ENCODE results near the gene YEATS2. TPM values are rescaled to one million over a fixed set of nuclear protein-coding genes. Genes with fewer than 3 reads are reported as not detected.

The YEATS2 gene
- total RNA-seq, 2 donors from 2014 or later, result 9.2 to 12.6 TPM

- Histone ChIP-seq H3K27ac (peak overlapping the region in 1 of 2 donors; percentile 67), H3K4me1 (no peaks in the 10 kb centered on the region), H3K9me3 (no peaks in the 10 kb centered on the region), H3K27me3 (no peaks in the 10 kb centered on the region), H3K4me3 (no peak overlapping the region), H3K36me3 (peaks cover 44% of the 10 kb centered on the region)
- DNase-seq (ENCODE audit: low spot score), result no peak
- no peak for TF ChIP-seq CTCF (IDR thresholded peaks at IDR 0.05)
Observed at GRCh38 chr3:183794452-183794851, 96.9 kb downstream of the YEATS2 start.

- Histone ChIP-seq H3K27ac (no peak overlapping the region), H3K4me3 (no peak overlapping the region), H3K36me3 (peaks cover 42% of the 10 kb centered on the region), H3K4me1 (peaks cover 0 to 11% of the 10 kb centered on the region in 2 donors), H3K27me3 (no peaks in the 10 kb centered on the region), H3K9me3 (no peaks in the 10 kb centered on the region)
- no peak for DNase-seq (ENCODE audit: low spot score)
- no peak for TF ChIP-seq CTCF (IDR thresholded peaks at IDR 0.05)
Observed at GRCh38 chr3:183796372-183796771, 98.8 kb downstream of the YEATS2 start.

GRCh38 chr3:183797996-183798395 lies 100.4 kb downstream of the YEATS2 start:
- H3K9me3 ChIP-seq, result no peaks in the 10 kb centered on the region
- peak overlapping the region; percentile 29 to 32 for H3K27ac ChIP-seq
- TF ChIP-seq CTCF (IDR thresholded peaks at IDR 0.05), result no peak
- H3K27me3 ChIP-seq, result no peaks in the 10 kb centered on the region
- H3K36me3 ChIP-seq, result peaks cover 49% of the 10 kb centered on the region
- peaks cover 0 to 11% of the 10 kb centered on the region in 2 donors for H3K4me1 ChIP-seq
- no peak overlapping the region for H3K4me3 ChIP-seq
- peak; percentile 50 for DNase-seq (ENCODE audit: low spot score)

- H3K4me3 ChIP-seq, result no peak overlapping the region
- H3K9me3 ChIP-seq, result no peaks in the 10 kb centered on the region
- TF ChIP-seq CTCF (IDR thresholded peaks at IDR 0.05), result no peak
- peak overlapping the region; percentile 28 to 29 for H3K27ac ChIP-seq
- no peak for DNase-seq (ENCODE audit: low spot score)
- H3K36me3 ChIP-seq, result peaks cover 55% of the 10 kb centered on the region
- peaks cover 0 to 11% of the 10 kb centered on the region in 2 donors for H3K4me1 ChIP-seq
- H3K27me3 ChIP-seq, result no peaks in the 10 kb centered on the region
Observed at GRCh38 chr3:183799461-183799860, 101.9 kb downstream of the YEATS2 start.

- TF ChIP-seq CTCF (IDR thresholded peaks at IDR 0.05), result no peak
- Histone ChIP-seq H3K4me3 (no peak overlapping the region), H3K27ac (peak overlapping the region in 1 of 2 donors; percentile 64), H3K4me1 (peaks cover 0 to 11% of the 10 kb centered on the region in 2 donors), H3K9me3 (no peaks in the 10 kb centered on the region), H3K27me3 (no peaks in the 10 kb centered on the region), H3K36me3 (peaks cover 64% of the 10 kb centered on the region)
- DNase-seq (ENCODE audit: low spot score), result no peak
Observed at GRCh38 chr3:183800243-183800863, 102.8 kb downstream of the YEATS2 start.

- Histone ChIP-seq H3K27ac (no peak overlapping the region), H3K4me3 (no peak overlapping the region), H3K36me3 (peaks cover 74% of the 10 kb centered on the region), H3K9me3 (no peaks in the 10 kb centered on the region), H3K4me1 (peaks cover 0 to 11% of the 10 kb centered on the region in 2 donors), H3K27me3 (no peaks in the 10 kb centered on the region)
- DNase-seq (ENCODE audit: low spot score), result no peak
- TF ChIP-seq CTCF (IDR thresholded peaks at IDR 0.05), result no peak
Observed at GRCh38 chr3:183801601-183802000, 104.0 kb downstream of the YEATS2 start.

All from right atrium auricular region (tissue), 2 donors.